BE2C (cell line): ENCODE results near the gene ITGB8.

ENCODE experiments used
- DNase-seq: peaks from one replicate; pipeline ENCODE4 v3.0.0-alpha.2; 2020
- H3K27me3 ChIP-seq: fragments of 250-450 bp; sonication (Bioruptor Pico); 2 replicates; pipeline ENCODE4 v1.5.1; 2020; ENCODE audit warnings: mild to moderate bottlenecking
- H3K36me3 ChIP-seq: fragments of 250-450 bp; sonication (Bioruptor Pico); 2 replicates; pipeline ENCODE4 v1.5.1; 2020; ENCODE audit warnings: mild to moderate bottlenecking
- H3K4me1 ChIP-seq: fragments of 250-450 bp; sonication (Bioruptor Pico); 2 replicates; pipeline ENCODE4 v1.5.1; 2020
- H3K4me3 ChIP-seq: 2 replicates; pipeline ENCODE4 v1.5.1; 2011; ENCODE audit warnings: low read depth, low read length
- H3K9me3 ChIP-seq: fragments of 250-450 bp; sonication (Bioruptor Pico); 2 replicates; pipeline ENCODE4 v1.5.1; 2020
- TF ChIP-seq, protein P1 (sequence below): IDR thresholded peaks from 2 replicates; pipeline ENCODE4 v1.5.1; 2012; ENCODE audit warnings: mild to moderate bottlenecking, low read depth, low read length

ITGB8 gene

DNA sequence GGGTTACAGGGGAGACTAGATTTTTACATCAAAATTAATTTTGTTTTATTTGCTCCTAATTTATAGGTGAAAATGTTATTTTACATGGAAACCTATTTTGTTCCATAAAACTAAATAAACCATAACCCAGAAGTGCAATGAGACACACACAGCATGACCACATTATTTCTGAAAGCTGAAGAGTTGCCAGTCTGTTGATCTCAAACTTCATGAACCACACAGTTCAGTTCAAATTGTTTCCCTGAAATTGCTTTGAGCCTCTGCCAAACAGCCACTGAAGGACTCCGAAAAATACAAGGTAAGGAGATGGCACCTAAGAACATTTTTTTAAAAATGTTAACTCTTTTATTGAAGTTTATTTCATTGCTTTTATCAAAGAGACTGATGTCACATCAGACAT lies 25.0 kb upstream of the ITGB8 start:
- TF ChIP-seq, protein P1, sequence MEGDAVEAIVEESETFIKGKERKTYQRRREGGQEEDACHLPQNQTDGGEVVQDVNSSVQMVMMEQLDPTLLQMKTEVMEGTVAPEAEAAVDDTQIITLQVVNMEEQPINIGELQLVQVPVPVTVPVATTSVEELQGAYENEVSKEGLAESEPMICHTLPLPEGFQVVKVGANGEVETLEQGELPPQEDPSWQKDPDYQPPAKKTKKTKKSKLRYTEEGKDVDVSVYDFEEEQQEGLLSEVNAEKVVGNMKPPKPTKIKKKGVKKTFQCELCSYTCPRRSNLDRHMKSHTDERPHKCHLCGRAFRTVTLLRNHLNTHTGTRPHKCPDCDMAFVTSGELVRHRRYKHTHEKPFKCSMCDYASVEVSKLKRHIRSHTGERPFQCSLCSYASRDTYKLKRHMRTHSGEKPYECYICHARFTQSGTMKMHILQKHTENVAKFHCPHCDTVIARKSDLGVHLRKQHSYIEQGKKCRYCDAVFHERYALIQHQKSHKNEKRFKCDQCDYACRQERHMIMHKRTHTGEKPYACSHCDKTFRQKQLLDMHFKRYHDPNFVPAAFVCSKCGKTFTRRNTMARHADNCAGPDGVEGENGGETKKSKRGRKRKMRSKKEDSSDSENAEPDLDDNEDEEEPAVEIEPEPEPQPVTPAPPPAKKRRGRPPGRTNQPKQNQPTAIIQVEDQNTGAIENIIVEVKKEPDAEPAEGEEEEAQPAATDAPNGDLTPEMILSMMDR: no peak
- Histone ChIP-seq H3K9me3 (no peaks in the 10 kb centered on the region), H3K36me3 (no peaks in the 10 kb centered on the region), H3K27me3 (no peaks in the 10 kb centered on the region), H3K4me3 (no peak overlapping the region), H3K4me1 (no peaks in the 10 kb centered on the region)
- no peak for DNase-seq

DNA sequence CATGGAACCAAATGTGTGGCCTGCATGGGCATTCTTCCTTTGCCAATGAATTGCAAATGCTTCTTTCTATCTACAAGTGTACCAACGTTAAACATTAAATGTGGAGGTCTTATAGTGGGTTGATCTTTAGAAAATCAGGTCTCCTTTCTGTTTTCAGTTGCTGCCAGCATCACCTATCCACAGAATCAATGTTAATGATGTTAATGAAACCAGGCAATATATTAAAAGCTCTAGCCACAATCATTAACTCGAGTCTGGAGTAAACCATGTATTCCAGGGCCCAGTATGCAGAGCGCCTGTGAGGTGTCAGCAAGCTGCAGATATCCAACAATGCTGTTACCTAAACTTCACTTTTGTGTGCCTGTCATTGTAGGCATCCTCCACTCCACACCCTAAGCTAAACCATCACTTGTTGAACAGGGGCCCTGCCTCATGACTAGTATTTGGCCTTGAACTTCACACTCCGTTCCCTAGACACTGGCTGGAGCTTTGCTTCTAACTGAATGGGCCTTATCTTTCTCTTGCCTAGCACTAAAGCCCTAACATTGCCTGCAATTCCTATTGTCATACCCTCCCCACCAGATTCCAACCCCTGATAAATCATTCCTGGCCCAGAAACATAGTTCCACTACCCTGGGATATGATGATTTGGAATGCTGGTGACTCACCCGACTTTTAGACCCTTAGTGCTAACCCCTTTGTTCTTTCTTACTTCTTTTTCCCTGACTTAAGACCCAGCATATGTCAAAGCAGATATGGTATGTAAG lies 24.3 kb upstream of the ITGB8 start:
- Histone ChIP-seq H3K36me3 (no peaks in the 10 kb centered on the region), H3K27me3 (no peaks in the 10 kb centered on the region), H3K4me3 (no peak overlapping the region), H3K9me3 (no peaks in the 10 kb centered on the region), H3K4me1 (no peaks in the 10 kb centered on the region)
- TF ChIP-seq, protein P1: no peak
- no peak for DNase-seq

DNA sequence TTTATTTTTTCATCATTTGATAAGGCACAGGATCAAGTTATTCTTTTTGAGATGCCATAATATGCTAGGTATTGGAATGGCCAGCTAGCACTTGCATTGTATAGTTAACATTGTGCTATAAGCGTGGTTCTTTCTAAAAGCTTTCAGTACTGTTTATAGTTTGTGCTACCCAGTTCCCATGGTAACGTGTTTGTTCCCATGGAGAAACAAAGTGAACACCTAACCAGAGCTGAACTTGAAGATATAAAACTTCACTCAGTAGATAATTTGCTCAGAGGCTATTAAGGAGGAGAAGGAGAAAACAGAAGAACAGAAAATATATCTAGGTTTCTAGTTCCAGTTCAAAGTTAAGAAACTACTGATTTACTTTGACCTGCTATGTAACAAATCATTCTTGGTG lies 23.6 kb upstream of the ITGB8 start:
- TF ChIP-seq, protein P1: no peak
- no peak for DNase-seq
- Histone ChIP-seq H3K9me3 (no peaks in the 10 kb centered on the region), H3K27me3 (no peaks in the 10 kb centered on the region), H3K36me3 (no peaks in the 10 kb centered on the region), H3K4me1 (no peaks in the 10 kb centered on the region), H3K4me3 (no peak overlapping the region)

DNA sequence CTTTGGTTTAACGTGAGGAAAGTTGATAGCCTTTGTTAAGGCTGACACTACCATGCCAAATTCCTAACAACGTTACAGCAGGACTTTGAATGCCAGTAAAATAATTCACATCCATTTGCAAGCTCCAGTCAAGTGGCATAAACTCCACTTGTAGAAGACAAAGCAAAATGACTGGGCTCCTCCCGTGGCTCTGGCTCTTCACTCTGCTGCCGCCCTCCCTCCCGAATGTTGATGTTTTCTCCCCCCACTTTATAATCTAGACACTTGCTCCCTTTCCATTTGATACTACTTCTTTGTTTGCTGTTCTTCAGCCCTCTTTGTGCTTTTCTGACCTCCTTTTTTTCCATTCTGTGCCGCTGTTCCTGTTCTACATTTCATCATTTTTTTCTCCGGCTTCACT lies 22.8 kb upstream of the ITGB8 start:
- TF ChIP-seq, protein P1: no peak
- no peak for DNase-seq
- Histone ChIP-seq H3K36me3 (no peaks in the 10 kb centered on the region), H3K27me3 (no peaks in the 10 kb centered on the region), H3K4me1 (no peaks in the 10 kb centered on the region), H3K4me3 (no peak overlapping the region), H3K9me3 (no peaks in the 10 kb centered on the region)

DNA sequence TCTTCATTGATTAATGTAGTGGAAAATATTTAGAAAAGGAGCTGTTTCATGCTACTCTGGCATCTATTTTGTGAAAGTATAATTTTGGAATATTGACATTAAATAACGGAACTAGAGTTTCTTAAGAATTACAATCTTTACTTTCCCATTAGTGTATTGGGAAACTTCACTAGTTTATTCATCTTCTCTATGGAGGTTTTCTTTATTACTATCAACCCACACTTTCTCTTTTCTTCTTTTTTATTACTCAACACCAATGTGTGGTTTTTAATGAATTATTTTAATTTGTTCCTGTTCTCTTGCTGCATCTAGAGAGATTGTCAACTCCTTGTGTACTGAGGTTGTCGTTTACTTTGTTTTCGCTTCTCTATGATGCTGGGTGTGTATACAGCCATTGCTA lies 20.4 kb upstream of the ITGB8 start:
- H3K4me1 ChIP-seq: no peaks in the 10 kb centered on the region; the same call in 1 of the 2 replicates
- H3K9me3 ChIP-seq: no peaks in the 10 kb centered on the region
- H3K27me3 ChIP-seq: no peaks in the 10 kb centered on the region
- DNase-seq: no peak
- no peak overlapping the region for H3K4me3 ChIP-seq
- TF ChIP-seq, protein P1: no peak
- H3K36me3 ChIP-seq: no peaks in the 10 kb centered on the region

DNA sequence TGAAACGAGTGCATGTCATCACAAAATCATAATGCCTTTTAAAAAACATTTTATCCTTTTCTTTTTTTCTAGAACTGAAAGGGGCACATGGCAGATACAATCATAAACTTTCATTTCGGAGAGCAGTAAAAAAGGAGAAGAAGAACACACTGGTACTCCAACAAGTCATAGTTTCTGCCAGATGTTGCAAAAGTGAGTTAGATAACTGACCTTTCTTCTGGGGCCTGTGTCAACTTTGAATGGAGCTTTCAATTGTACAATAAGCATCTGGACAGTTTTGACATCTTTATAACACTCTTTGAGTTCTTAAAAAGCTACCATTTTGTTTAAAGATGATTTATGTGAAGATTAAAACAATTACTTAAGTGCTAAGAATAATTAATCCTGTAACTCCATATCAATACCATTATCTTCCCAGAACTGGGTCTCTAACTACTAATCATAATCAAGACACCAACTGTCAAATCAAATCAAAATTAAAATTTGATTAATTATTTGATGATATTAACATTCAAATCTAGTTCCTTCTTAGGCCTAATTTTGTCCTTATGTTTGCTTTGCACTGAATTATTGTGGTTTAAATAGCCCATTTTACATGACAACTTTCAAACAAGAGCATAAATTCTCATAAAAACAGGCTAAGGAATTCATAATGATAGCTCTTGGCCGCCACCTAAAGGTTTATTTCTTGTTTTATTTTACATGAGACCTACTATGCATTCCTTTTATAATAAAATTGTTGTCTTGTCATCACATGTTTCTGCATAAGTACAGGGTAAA lies 19.5 kb upstream of the ITGB8 start:
- Histone ChIP-seq H3K36me3 (no peaks in the 10 kb centered on the region), H3K4me3 (no peak overlapping the region), H3K9me3 (no peaks in the 10 kb centered on the region), H3K27me3 (no peaks in the 10 kb centered on the region), H3K4me1 (no peaks in the 10 kb centered on the region; the same call in 1 of the 2 replicates)
- DNase-seq: no peak
- TF ChIP-seq, protein P1: peak; percentile 29; the same call in 1 of the 2 replicates
